Neural progenitor cell (in vitro differentiated cells): ENCODE measurements around the gene GP1BB. TPM values are rescaled to one million over a fixed set of nuclear protein-coding genes. Genes with fewer than 3 reads are reported as not detected.
A peak's percentile ranks its signal among the peaks of the same experiment; 100 is the strongest.

ENCODE experiments used
- DNase-seq: peaks from one replicate; pipeline ENCODE4 v3.0.0-alpha.2; 2016; ENCODE audit warnings: low spot score
- H2AFZ ChIP-seq: fragments of 200-600 bp; sonication (generic); replicated peaks from 2 replicates; pipeline ENCODE4 v1.6.1; 2016; ENCODE audit warnings: antibody characterized with exemption
- H3F3A ChIP-seq: fragments of 200-600 bp; sonication (generic); 2 replicates; pipeline ENCODE4 v1.6.1; 2016; ENCODE audit warnings: antibody characterized with exemption, low read depth
- H3K27ac ChIP-seq: fragments of 200-600 bp; sonication (generic); 2 replicates; pipeline ENCODE4 v1.5.1; 2016; ENCODE audit warnings: mild to moderate bottlenecking
- H3K27me3 ChIP-seq: fragments of 200-600 bp; sonication (generic); 2 replicates; pipeline ENCODE4 v1.6.1; 2016; ENCODE audit warnings: mild to moderate bottlenecking, moderate library complexity
- H3K36me3 ChIP-seq: fragments of 200-600 bp; sonication (generic); 2 replicates; pipeline ENCODE4 v1.5.1; 2016
- H3K4me1 ChIP-seq: fragments of 200-600 bp; sonication (generic); 2 replicates; pipeline ENCODE4 v1.6.1; 2016; ENCODE audit warnings: mixed run types
- H3K4me2 ChIP-seq: fragments of 200-600 bp; sonication (generic); 2 replicates; pipeline ENCODE4 v1.6.1; 2016
- H3K4me3 ChIP-seq: fragments of 200-600 bp; sonication (generic); 2 replicates; pipeline ENCODE4 v1.5.1; 2016
- H3K79me2 ChIP-seq: fragments of 200-600 bp; sonication (generic); 2 replicates; pipeline ENCODE4 v1.6.1; 2016; ENCODE audit warnings: low read depth
- H3K9ac ChIP-seq: fragments of 200-600 bp; sonication (generic); 2 replicates; pipeline ENCODE4 v1.6.1; 2016
- H3K9me3 ChIP-seq: fragments of 200-600 bp; sonication (generic); 2 replicates; pipeline ENCODE4 v1.5.1; 2016; ENCODE audit warnings: low read depth
- H4K20me1 ChIP-seq: fragments of 200-600 bp; sonication (generic); 2 replicates; pipeline ENCODE4 v1.6.1; 2016; ENCODE audit warnings: low read depth
- H3K27ac Mint-ChIP-seq: 3 replicates; pipeline ENCODE4 v1.8.0; 2021; ENCODE audit warnings: mixed read lengths
- H3K27me3 Mint-ChIP-seq: 2 replicates; pipeline ENCODE4 v1.8.0; 2022; ENCODE audit warnings: low read depth, mild to moderate bottlenecking, inconsistent platforms, moderate library complexity, mixed read lengths; ENCODE audit not compliant: insufficient read depth
- H3K36me3 Mint-ChIP-seq: 3 replicates; pipeline ENCODE4 v1.8.0; 2021; ENCODE audit warnings: mixed read lengths
- H3K4me1 Mint-ChIP-seq: 3 replicates; pipeline ENCODE4 v1.8.0; 2021; ENCODE audit warnings: mixed read lengths
- H3K4me3 Mint-ChIP-seq: 3 replicates; pipeline ENCODE4 v1.8.0; 2021; ENCODE audit warnings: mild to moderate bottlenecking, moderate library complexity, mixed read lengths
- H3K9me3 Mint-ChIP-seq: 3 replicates; pipeline ENCODE4 v1.8.0; 2020; ENCODE audit warnings: mixed read lengths
- EZH2 ChIP-seq: fragments of 200-600 bp; sonication (generic); IDR thresholded peaks from 2 replicates; pipeline ENCODE4 v1.6.1; 2017; ENCODE audit warnings: antibody characterized with exemption, mild to moderate bottlenecking, moderate library complexity
- EZH2phosphoT487 ChIP-seq: fragments of 200-600 bp; sonication (generic); IDR thresholded peaks from 2 replicates; pipeline ENCODE4 v1.6.1; 2017; ENCODE audit warnings: antibody characterized with exemption
- total RNA-seq: library from RNA; depleted of rRNA; stranded (reverse); fragments of >200 nt; gene quantifications from 2 replicates; pipeline ENCODE4 v1.2.3, GENCODE V29; 2015; ENCODE audit warnings: low replicate concordance
- TF ChIP-seq, protein P1 (sequence below): fragments of 200-600 bp; sonication (generic); IDR thresholded peaks from 2 replicates; pipeline ENCODE4 v1.5.1; 2017; ENCODE audit warnings: antibody characterized with exemption, mild to moderate bottlenecking

The GP1BB gene
- total RNA-seq, 1 donor from 2014 or later: not detected

DNA sequence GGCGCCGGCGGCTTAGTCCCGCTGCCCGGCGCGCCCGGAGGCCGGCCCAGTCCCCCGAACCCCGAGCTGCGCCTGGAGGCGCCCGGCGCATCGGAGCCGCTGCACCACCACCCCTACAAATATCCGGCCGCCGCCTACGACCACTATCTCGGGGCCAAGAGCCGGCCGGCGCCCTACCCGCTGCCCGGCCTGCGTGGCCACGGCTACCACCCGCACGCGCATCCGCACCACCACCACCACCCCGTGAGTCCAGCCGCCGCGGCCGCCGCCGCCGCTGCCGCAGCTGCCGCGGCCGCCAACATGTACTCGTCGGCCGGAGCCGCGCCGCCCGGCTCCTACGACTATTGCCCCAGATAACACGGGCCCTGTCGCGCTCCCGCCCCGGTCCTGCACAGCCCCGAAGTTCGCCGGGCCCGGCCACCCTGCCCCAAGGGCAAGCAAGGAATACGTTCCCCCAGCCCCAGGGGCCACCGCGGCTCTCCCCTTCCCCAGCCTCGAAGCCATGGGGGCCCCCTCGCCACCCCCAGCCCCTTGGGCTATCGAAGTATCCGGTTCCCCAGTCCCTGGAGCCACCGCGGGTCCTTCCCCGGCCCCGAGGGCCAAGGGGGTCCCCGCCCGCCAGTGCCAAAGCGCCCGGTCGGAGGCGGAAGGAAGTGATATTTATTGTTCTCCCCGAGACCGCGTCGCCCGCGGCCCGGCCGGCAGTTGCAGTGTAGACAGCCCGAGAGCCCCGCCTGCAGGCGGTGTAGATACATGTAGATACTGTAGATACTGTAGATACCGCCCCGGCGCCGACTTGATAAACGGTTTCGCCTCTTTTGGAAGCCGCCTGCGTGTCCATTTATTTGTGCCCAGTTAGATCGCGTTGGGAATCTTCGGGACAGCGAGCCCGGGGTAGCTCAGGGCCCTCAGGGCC is 43.4 kb downstream of the GP1BB start:
- peak; percentile 56 for DNase-seq
- peaks cover 68% of the 10 kb centered on the region for H3K27me3 Mint-ChIP-seq
- peak overlapping the region; percentile 27 for H3K4me3 ChIP-seq

DNA sequence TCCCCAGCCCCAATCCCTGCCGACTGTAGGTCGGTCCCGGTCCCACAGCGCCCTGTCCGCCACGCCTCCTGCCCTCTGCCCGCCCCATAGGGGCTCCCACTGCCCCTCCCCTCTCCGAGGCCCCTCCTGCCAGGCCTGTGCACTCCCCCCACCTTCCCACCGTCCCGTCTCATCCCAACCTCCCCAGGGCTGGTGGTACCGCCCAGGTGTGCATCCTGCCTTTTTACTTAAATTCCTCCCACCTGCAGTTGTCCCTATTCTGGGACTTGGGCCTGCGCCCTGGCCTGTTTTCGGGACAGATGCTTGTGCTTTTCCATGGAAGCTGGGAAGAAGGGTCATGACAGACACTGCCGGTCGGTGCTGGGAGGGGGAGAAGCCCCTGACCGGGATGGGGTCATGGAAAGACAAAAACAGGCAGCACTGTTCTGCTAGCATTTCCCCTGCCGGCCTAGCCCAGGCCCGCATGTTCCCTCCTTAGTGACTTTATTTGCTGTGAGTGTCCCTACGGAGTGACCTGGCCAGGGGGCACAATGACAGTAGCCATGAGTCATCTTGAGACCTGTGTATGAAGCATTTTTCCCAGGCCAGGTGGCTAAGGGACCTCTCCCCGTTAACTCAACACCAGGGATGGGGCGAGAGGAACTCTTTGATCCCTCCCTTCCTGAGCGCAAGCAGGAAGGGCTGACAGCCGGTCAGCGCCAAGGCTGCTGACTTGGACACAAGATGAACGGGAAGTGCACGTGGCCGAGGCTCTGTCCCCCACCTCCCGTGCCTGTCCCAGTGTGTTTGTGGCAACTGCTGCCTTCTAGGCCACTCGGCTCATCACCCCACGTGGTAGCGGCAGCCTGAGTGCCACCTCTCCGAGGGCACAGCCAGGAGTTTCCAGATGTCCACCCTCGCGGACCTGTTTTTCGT is 44.3 kb downstream of the GP1BB start:
- Mint-ChIP-seq H3K27me3 (peaks cover 59% of the 10 kb centered on the region), H3K36me3 (no peaks in the 10 kb centered on the region), H3K4me3 (peak overlapping the region; percentile 65), H3K27ac (no peak overlapping the region), H3K4me1 (peaks cover 15% of the 10 kb centered on the region), H3K9me3 (peaks cover 7% of the 10 kb centered on the region)
- H3K79me2 ChIP-seq: no peaks in the 10 kb centered on the region
- no peak for DNase-seq
- TF ChIP-seq EZH2phosphoT487: peak; percentile 62
- TF ChIP-seq EZH2: no peak
- no peak overlapping the region for H3K9ac ChIP-seq
- H4K20me1 ChIP-seq: peaks cover 52% of the 10 kb centered on the region
- H3K9me3 ChIP-seq: no peaks in the 10 kb centered on the region
- no peak overlapping the region for H3K4me3 ChIP-seq
- H3F3A ChIP-seq: peaks cover 11% of the 10 kb centered on the region
- H2AFZ ChIP-seq: no peak overlapping the region
- no peak overlapping the region for H3K4me2 ChIP-seq
- peaks cover 100% of the 10 kb centered on the region for H3K27me3 ChIP-seq
- no peaks in the 10 kb centered on the region for H3K36me3 ChIP-seq
- H3K27ac ChIP-seq: no peak overlapping the region
- H3K4me1 ChIP-seq: no peaks in the 10 kb centered on the region

More for the DNA sequence above, 43.4 kb downstream of the GP1BB start:
- Histone ChIP-seq H4K20me1 (peaks cover 61% of the 10 kb centered on the region), H3K27me3 (peaks cover 100% of the 10 kb centered on the region), H3K27ac (no peak overlapping the region), H3K4me2 (peak overlapping the region; percentile 58), H3F3A (peaks cover 17% of the 10 kb centered on the region), H3K79me2 (no peaks in the 10 kb centered on the region), H3K9ac (no peak overlapping the region), H3K36me3 (no peaks in the 10 kb centered on the region), H3K4me1 (no peaks in the 10 kb centered on the region), H3K9me3 (no peaks in the 10 kb centered on the region), H2AFZ (peak overlapping the region; percentile 42)
- H3K36me3 Mint-ChIP-seq: no peaks in the 10 kb centered on the region
- H3K9me3 Mint-ChIP-seq: peaks cover 7% of the 10 kb centered on the region
- no peak overlapping the region for H3K27ac Mint-ChIP-seq
- peak; percentile 99 for TF ChIP-seq EZH2phosphoT487
- TF ChIP-seq EZH2: peak; percentile 100
- TF ChIP-seq, protein P1, sequence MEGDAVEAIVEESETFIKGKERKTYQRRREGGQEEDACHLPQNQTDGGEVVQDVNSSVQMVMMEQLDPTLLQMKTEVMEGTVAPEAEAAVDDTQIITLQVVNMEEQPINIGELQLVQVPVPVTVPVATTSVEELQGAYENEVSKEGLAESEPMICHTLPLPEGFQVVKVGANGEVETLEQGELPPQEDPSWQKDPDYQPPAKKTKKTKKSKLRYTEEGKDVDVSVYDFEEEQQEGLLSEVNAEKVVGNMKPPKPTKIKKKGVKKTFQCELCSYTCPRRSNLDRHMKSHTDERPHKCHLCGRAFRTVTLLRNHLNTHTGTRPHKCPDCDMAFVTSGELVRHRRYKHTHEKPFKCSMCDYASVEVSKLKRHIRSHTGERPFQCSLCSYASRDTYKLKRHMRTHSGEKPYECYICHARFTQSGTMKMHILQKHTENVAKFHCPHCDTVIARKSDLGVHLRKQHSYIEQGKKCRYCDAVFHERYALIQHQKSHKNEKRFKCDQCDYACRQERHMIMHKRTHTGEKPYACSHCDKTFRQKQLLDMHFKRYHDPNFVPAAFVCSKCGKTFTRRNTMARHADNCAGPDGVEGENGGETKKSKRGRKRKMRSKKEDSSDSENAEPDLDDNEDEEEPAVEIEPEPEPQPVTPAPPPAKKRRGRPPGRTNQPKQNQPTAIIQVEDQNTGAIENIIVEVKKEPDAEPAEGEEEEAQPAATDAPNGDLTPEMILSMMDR: peak; percentile 27
- H3K4me1 Mint-ChIP-seq: peaks cover 16% of the 10 kb centered on the region
- H3K4me3 Mint-ChIP-seq: no peak overlapping the region

DNA sequence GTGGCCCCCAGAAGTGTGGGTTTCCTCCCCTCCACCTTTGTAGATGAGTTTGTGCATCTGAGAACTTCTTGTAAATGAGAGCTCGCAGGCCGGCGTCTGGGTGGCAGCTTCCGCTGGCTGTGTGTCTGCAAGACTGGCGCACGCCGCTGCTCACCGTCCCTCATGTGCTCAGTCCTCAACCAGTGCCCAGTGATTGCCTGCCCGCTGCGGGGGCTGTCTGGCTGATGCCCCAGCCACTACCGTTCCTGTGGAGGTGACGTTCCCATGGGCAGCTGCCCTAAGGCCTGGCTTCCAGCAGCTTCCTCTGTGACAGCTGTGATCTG is 46.0 kb downstream of the GP1BB start:
- Histone ChIP-seq H3K9me3 (no peaks in the 10 kb centered on the region), H3K4me2 (no peak overlapping the region), H3K9ac (no peak overlapping the region), H3K27me3 (peaks cover 100% of the 10 kb centered on the region), H3K27ac (no peak overlapping the region), H4K20me1 (peaks cover 36% of the 10 kb centered on the region), H3K79me2 (no peaks in the 10 kb centered on the region), H3K4me3 (no peak overlapping the region), H3K36me3 (no peaks in the 10 kb centered on the region), H2AFZ (no peak overlapping the region), H3K4me1 (no peaks in the 10 kb centered on the region), H3F3A (peaks cover 11% of the 10 kb centered on the region)
- no peak for TF ChIP-seq EZH2phosphoT487
- TF ChIP-seq EZH2: peak; percentile 6
- TF ChIP-seq, protein P1: no peak
- Mint-ChIP-seq H3K4me3 (peak overlapping the region; percentile 35), H3K27ac (no peak overlapping the region), H3K9me3 (peaks cover 7% of the 10 kb centered on the region), H3K36me3 (no peaks in the 10 kb centered on the region), H3K4me1 (peaks cover 18% of the 10 kb centered on the region), H3K27me3 (peaks cover 49% of the 10 kb centered on the region)
- no peak for DNase-seq
